CD14-positive monocyte (primary cell): Measurements from ENCODE around the gene GRIFIN. TPM values are rescaled to one million over a fixed set of nuclear protein-coding genes. Genes with fewer than 3 reads are reported as not detected.

Experiments
- DNase-seq, 3 donors: peaks; one replicate each; pipeline ENCODE4 v3.0.0-alpha.2; 2011 to 2022
- H2AFZ ChIP-seq: 2 replicates; pipeline ENCODE4 v1.6.0; 2012; ENCODE audit warnings: mild to moderate bottlenecking, low read depth, low read length, inconsistent platforms; ENCODE audit not compliant: insufficient read depth, poor library complexity, severe bottlenecking
- H3K27ac ChIP-seq, 2 donors: 1 replicate in 1 of 2; 2 replicates in 1 of 2; pipeline ENCODE4 v1.5.1; 2012 to 2013; ENCODE audit warnings: low read length in 2 of 2, control low read depth in 1 of 2, inconsistent platforms in 1 of 2, low read depth in 1 of 2, mild to moderate bottlenecking in 1 of 2
- H3K27me3 ChIP-seq, 2 donors: one replicate each; pipeline versions ENCODE4 v1.6.0 to v1.6.1; 2011 to 2013; ENCODE audit warnings: low read length in 2 of 2; ENCODE audit not compliant: control insufficient read depth in 2 of 2, insufficient read depth in 2 of 2
- H3K36me3 ChIP-seq, 2 donors: replicated peaks in 1 of 2; 1 replicate in 1 of 2; 2 replicates in 1 of 2; pipeline versions ENCODE4 v1.5.1 to v1.6.1; 2012 to 2013; ENCODE audit warnings: low read length in 2 of 2, control low read depth in 1 of 2, inconsistent platforms in 1 of 2, mild to moderate bottlenecking in 1 of 2; ENCODE audit not compliant: insufficient read depth in 2 of 2, control insufficient read depth in 1 of 2
- H3K4me1 ChIP-seq, 2 donors: 1 replicate in 1 of 2; 2 replicates in 1 of 2; pipeline versions ENCODE4 v1.5.1 to v1.6.1; 2012 to 2013; ENCODE audit warnings: low read length in 2 of 2, control low read depth in 1 of 2, inconsistent platforms in 1 of 2, mild to moderate bottlenecking in 1 of 2, moderate library complexity in 1 of 2; ENCODE audit not compliant: insufficient read depth in 2 of 2, control insufficient read depth in 1 of 2
- H3K4me2 ChIP-seq: replicated peaks from 2 replicates; pipeline ENCODE3; 2012; ENCODE audit warnings: low read length, moderate library complexity, mild to moderate bottlenecking; ENCODE audit not compliant: poor library complexity, severe bottlenecking; ENCODE audit errors: extremely low read depth
- H3K4me3 ChIP-seq, 3 experiments: fragments of 200-600 bp in 1 of 3; sonication (generic) in 1 of 3; replicated peaks in 1 of 3; 1 replicate in 2 of 3; 2 replicates in 1 of 3; pipeline ENCODE4 v1.5.1; 2011 to 2013; ENCODE audit warnings: low read length in 3 of 3, mild to moderate bottlenecking in 3 of 3, control low read depth in 2 of 3, low read depth in 2 of 3, inconsistent platforms in 1 of 3, moderate library complexity in 1 of 3
- H3K79me2 ChIP-seq: 2 replicates; pipeline ENCODE4 v1.6.0; 2012; ENCODE audit warnings: mild to moderate bottlenecking, control low read depth, inconsistent platforms, low read length, moderate library complexity; ENCODE audit not compliant: insufficient read depth
- H3K9ac ChIP-seq: 2 replicates; pipeline ENCODE4 v1.6.0; 2017; ENCODE audit warnings: low read length, mild to moderate bottlenecking; ENCODE audit not compliant: insufficient read depth, poor library complexity, severe bottlenecking
- H3K9me3 ChIP-seq, 2 donors: replicated peaks in 1 of 2; 1 replicate in 1 of 2; 2 replicates in 1 of 2; pipeline versions ENCODE4 v1.5.1 to v1.6.1; 2012 to 2013; ENCODE audit warnings: low read length in 2 of 2, control low read depth in 1 of 2; ENCODE audit not compliant: control insufficient read depth in 1 of 2, insufficient read depth in 1 of 2
- H4K20me1 ChIP-seq: 2 replicates; pipeline ENCODE4 v1.6.0; 2012; ENCODE audit warnings: mild to moderate bottlenecking, low read length, control low read depth, moderate library complexity; ENCODE audit not compliant: insufficient read depth
- H3K27ac Mint-ChIP-seq, 7 donors: one replicate each; pipeline ENCODE4 v1.8.0; 2020; ENCODE audit warnings: mild to moderate bottlenecking in 7 of 7, mixed read lengths in 7 of 7, moderate library complexity in 6 of 7, inconsistent platforms in 2 of 7
- H3K27me3 Mint-ChIP-seq, 3 donors: one replicate each; pipeline ENCODE4 v1.8.0; 2021 to 2022; ENCODE audit warnings: low read depth in 3 of 3, mild to moderate bottlenecking in 3 of 3, mixed read lengths in 3 of 3, moderate library complexity in 3 of 3, inconsistent platforms in 1 of 3
- H3K36me3 Mint-ChIP-seq, 2 donors: one replicate each; pipeline ENCODE4 v1.8.0; 2020; ENCODE audit warnings: mixed read lengths in 2 of 2, inconsistent platforms in 1 of 2, mild to moderate bottlenecking in 1 of 2
- H3K4me1 Mint-ChIP-seq: one replicate; pipeline ENCODE4 v1.8.0; 2020; ENCODE audit warnings: mild to moderate bottlenecking, mixed read lengths
- H3K4me3 Mint-ChIP-seq, 2 donors: one replicate each; pipeline ENCODE4 v1.8.0; 2020; ENCODE audit warnings: mild to moderate bottlenecking in 2 of 2, mixed read lengths in 2 of 2, moderate library complexity in 1 of 2
- H3K9me3 Mint-ChIP-seq, 7 donors: one replicate each; pipeline ENCODE4 v1.8.0; 2020 to 2022; ENCODE audit warnings: mixed read lengths in 7 of 7, mild to moderate bottlenecking in 6 of 7, moderate library complexity in 6 of 7, inconsistent platforms in 2 of 7
- WGBS: methylation state at CpG from one replicate; pipeline ENCODE4 v1.1.5; 2013; ENCODE audit warnings: missing lambda C conversion rate; ENCODE audit not compliant: insufficient coverage; 5-methylcytosine and 5-hydroxymethylcytosine counted together
- intact Hi-C, 2 donors: fragments of 100-400 bp; cut with micrococcal nuclease; formaldehyde crosslinking; loops; one replicate each; pipeline versions ENCODE4 v1.15.0 to v1.15.1; 2023
- polyA plus RNA-seq, 3 donors: library from polyadenylated mRNA; depleted of rRNA in 1 of 3; unstranded in 2 of 3; stranded (reverse) in 1 of 3; fragments of 300-500 nt in 2 of 3; fragments of >200 nt in 1 of 3; fragmentation: Illumina TruSeq in 2 of 3; gene quantifications; 1 replicate in 2 of 3; 2 replicates in 1 of 3; pipeline ENCODE4 v1.2.3, GENCODE V29; 2012 to 2021
- TF ChIP-seq, protein P1 (sequence below): fragments of 200-600 bp; IDR thresholded peaks from one replicate; pipeline ENCODE4 v1.8.0; 2022; ENCODE audit warnings: antibody characterized with exemption, mild to moderate bottlenecking

Gene GRIFIN
- polyA plus RNA-seq, 3 donors = not detected

DNA sequence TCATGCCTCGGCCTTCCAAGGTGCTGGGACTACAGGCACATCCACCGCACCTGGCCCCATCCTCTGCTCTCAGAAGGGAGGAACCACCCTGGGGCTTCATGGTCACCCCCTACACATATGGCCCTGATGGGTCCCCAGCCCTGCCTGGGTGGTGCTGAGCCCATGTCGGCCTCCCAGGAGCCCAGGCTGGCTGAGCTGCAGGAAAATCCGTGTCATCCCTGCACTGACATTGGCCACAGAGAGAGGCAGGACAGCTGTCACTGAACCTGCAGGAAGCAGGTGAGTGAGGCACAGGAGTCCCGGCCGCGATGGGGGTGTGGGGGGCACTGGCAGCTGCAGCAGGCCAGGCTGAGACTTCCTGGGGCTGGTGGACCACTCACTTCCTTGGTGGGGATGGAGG is 8.0 kb downstream of the GRIFIN start:
- H3K4me3 Mint-ChIP-seq = no peak overlapping the region
- no peak overlapping the region for H3K4me3 ChIP-seq

DNA sequence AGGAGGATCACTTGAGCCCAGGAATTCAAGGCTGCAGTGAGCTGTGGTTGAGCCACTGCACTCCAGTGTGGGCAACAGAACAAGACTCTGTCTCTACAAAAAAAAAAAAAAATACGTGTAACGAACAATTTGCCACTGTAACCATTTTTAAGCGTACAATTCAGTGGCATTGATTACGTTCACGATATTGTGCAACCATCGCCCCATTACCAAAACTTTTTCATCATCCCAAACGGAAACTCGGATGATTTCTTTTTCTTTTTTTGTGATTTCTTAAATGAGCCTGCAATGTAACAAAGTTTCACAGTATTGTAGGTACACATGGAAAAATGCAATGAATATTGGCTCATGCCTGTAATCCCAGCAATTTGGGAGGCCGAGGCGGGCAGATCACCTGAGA is 9.5 kb downstream of the GRIFIN start:
- TF ChIP-seq, protein P1, sequence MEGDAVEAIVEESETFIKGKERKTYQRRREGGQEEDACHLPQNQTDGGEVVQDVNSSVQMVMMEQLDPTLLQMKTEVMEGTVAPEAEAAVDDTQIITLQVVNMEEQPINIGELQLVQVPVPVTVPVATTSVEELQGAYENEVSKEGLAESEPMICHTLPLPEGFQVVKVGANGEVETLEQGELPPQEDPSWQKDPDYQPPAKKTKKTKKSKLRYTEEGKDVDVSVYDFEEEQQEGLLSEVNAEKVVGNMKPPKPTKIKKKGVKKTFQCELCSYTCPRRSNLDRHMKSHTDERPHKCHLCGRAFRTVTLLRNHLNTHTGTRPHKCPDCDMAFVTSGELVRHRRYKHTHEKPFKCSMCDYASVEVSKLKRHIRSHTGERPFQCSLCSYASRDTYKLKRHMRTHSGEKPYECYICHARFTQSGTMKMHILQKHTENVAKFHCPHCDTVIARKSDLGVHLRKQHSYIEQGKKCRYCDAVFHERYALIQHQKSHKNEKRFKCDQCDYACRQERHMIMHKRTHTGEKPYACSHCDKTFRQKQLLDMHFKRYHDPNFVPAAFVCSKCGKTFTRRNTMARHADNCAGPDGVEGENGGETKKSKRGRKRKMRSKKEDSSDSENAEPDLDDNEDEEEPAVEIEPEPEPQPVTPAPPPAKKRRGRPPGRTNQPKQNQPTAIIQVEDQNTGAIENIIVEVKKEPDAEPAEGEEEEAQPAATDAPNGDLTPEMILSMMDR = no peak
- peaks cover 11 to 21% (median 19%) of the 10 kb centered on the region in 3 donors for H3K27me3 Mint-ChIP-seq
- H3K4me1 ChIP-seq = peaks cover 22 to 28% of the 10 kb centered on the region in 2 donors
- peaks cover 23% of the 10 kb centered on the region for H3K4me1 Mint-ChIP-seq
- no peak overlapping the region for H3K4me3 Mint-ChIP-seq
- no peak overlapping the region for H3K4me3 ChIP-seq
- no CpG with 5 or more reads among the region's 10 CpGs for WGBS
- H3K9ac ChIP-seq = no peak overlapping the region
- no peaks in the 10 kb centered on the region for H3K36me3 Mint-ChIP-seq
- no peaks in the 10 kb centered on the region for H3K36me3 ChIP-seq
- H3K27me3 ChIP-seq = peaks cover 0 to 6% of the 10 kb centered on the region in 2 donors
- intact Hi-C loops = no loop called here
- peaks cover 0 to 4% (median 0%) of the 10 kb centered on the region in 7 donors for H3K9me3 Mint-ChIP-seq
- no peak overlapping the region for H3K4me2 ChIP-seq
- no peak for DNase-seq
- no peak overlapping the region for H2AFZ ChIP-seq
- H3K27ac ChIP-seq = no peak overlapping the region
- H3K27ac Mint-ChIP-seq = no peak overlapping the region
- H4K20me1 ChIP-seq = no peaks in the 10 kb centered on the region
- no peaks in the 10 kb centered on the region for H3K79me2 ChIP-seq
- H3K9me3 ChIP-seq = no peaks in the 10 kb centered on the region

More for the DNA sequence above, 8.0 kb downstream of the GRIFIN start:
- Histone ChIP-seq H3K4me2 (no peak overlapping the region), H3K9me3 (no peaks in the 10 kb centered on the region), H3K9ac (no peak overlapping the region), H2AFZ (no peak overlapping the region), H3K27ac (no peak overlapping the region), H4K20me1 (no peaks in the 10 kb centered on the region), H3K4me1 (peaks cover 22 to 28% of the 10 kb centered on the region in 2 donors), H3K79me2 (no peaks in the 10 kb centered on the region), H3K36me3 (no peaks in the 10 kb centered on the region), H3K27me3 (peaks cover 0 to 6% of the 10 kb centered on the region in 2 donors)
- DNase-seq = no peak
- intact Hi-C loops = no loop called here
- peaks cover 23% of the 10 kb centered on the region for H3K4me1 Mint-ChIP-seq
- TF ChIP-seq, protein P1 = no peak
- 83% methylated on average over 7 of the region's 7 CpGs for WGBS
- no peak overlapping the region for H3K27ac Mint-ChIP-seq
- no peaks in the 10 kb centered on the region for H3K36me3 Mint-ChIP-seq
- H3K27me3 Mint-ChIP-seq = peaks cover 11 to 29% (median 21%) of the 10 kb centered on the region in 3 donors
- H3K9me3 Mint-ChIP-seq = peaks cover 0 to 5% (median 0%) of the 10 kb centered on the region in 7 donors
